Heart left ventricle (tissue), 16 donors: ENCODE measurements around the gene CNTNAP4. TPM values are rescaled to one million over a fixed set of nuclear protein-coding genes. Genes with fewer than 3 reads are reported as not detected.

Experiments used
- ATAC-seq, 4 donors: fragments of 200-7000 bp; cut with Tn5 transposase; one replicate each; pipeline ENCODE4 v1.9.1; 2020 to 2022; ENCODE audit warnings: moderate library complexity in 4 of 4, mild to moderate bottlenecking in 3 of 4, moderate number of reproducible peaks in 1 of 4
- DNase-seq, 5 donors: peaks; one replicate each; pipeline ENCODE4 v3.0.0-alpha.2; 2020
- H3K27ac ChIP-seq, 12 donors: fragments of 200-600 bp; sonication (generic) in 4 of 12; one replicate each; pipeline versions ENCODE4 v1.5.0 to v1.8.0; 2016 to 2022; ENCODE audit warnings: mild to moderate bottlenecking in 2 of 12
- H3K27me3 ChIP-seq, 9 donors: fragments of 200-600 bp; sonication (generic) in 2 of 9; one replicate each; pipeline versions ENCODE4 v1.5.1 to v1.8.0; 2016 to 2022; ENCODE audit warnings: mild to moderate bottlenecking in 3 of 9
- H3K36me3 ChIP-seq, 9 donors: fragments of 200-600 bp; sonication (generic) in 2 of 9; one replicate each; pipeline versions ENCODE4 v1.5.0 to v1.8.0; 2018 to 2022; ENCODE audit warnings: mild to moderate bottlenecking in 2 of 9
- H3K4me1 ChIP-seq, 12 donors: fragments of 200-600 bp; sonication (generic) in 4 of 12; one replicate each; pipeline versions ENCODE4 v1.5.0 to v1.8.0; 2016 to 2022; ENCODE audit warnings: mild to moderate bottlenecking in 3 of 12
- H3K4me3 ChIP-seq, 12 donors: fragments of 200-600 bp; sonication (generic) in 4 of 12; one replicate each; pipeline versions ENCODE4 v1.5.0 to v1.8.0; 2017 to 2022; ENCODE audit warnings: mild to moderate bottlenecking in 9 of 12, moderate library complexity in 4 of 12
- H3K9me3 ChIP-seq, 12 donors: fragments of 200-600 bp; sonication (generic) in 4 of 12; one replicate each; pipeline versions ENCODE4 v1.5.0 to v1.8.0; 2016 to 2022; ENCODE audit warnings: mild to moderate bottlenecking in 1 of 12
- CTCF ChIP-seq, 12 donors: fragments of 200-600 bp; sonication (generic) in 4 of 12; IDR thresholded peaks; one replicate each; pipeline versions ENCODE4 v1.5.0 to v1.8.0; 2018 to 2022; ENCODE audit warnings: antibody characterized with exemption in 12 of 12, mild to moderate bottlenecking in 5 of 12
- POLR2A ChIP-seq, 2 donors: fragments of 450-650 bp; IDR thresholded peaks; one replicate each; pipeline ENCODE4 v1.6.1; 2017; ENCODE audit warnings: antibody characterized with exemption in 2 of 2, mild to moderate bottlenecking in 2 of 2, moderate library complexity in 2 of 2
- WGBS, 4 donors: extraction: QIAGEN DNeasy Blood & Tissue Kit in 2 of 4; methylation state at CpG; one replicate each; pipeline versions ENCODE4 v1.1.5 to v1.1.7; 2013 to 2018; 5-methylcytosine and 5-hydroxymethylcytosine counted together
- intact Hi-C, 10 donors: fragments of 100-400 bp; cut with DNase I; formaldehyde crosslinking; loops; one replicate each; pipeline versions ENCODE4 v1.11.1 to v1.14.2; 2022
- polyA plus RNA-seq, 2 donors: library from polyadenylated mRNA; stranded (reverse); fragments of 200-250 nt; gene quantifications; one replicate each; pipeline ENCODE4 v1.2.3, GENCODE V29; 2013
- total RNA-seq, 9 donors: library from RNA; depleted of rRNA in 2 of 9; stranded (reverse); fragments of >200 nt in 2 of 9; fragmentation: NEBNext Ultra II Directional in 3 of 9; extraction: Animal tissue kit (Norgen Biotek cat#: 25700) in 3 of 9; gene quantifications; one replicate each; pipeline versions ENCODE4 v1.1.0 to v1.2.4, GENCODE V29; 2016 to 2023
- donor health status: ischemic (EF 13 %, LVEDD 7.1; RV severe dilation, severe dysfunction).
- donor health status: healthy with polysubstance abuse.
- donor health status: DM: no; HTN: yes; CAD: no.
- donor health status: DM: no; HTN: no; CAD: no.
- donor health status: ischemic (EF 25% LVEDD 6.9; RV normal size, moderate dysfunction).
- donor health status: ischemic (EF 25% LVEDD 5.7; RV mildly dilated, moderate dysfunction).
- donor health status: healthy.
- donor health status: DM: yes; HTN: yes; CAD: no.
- donor health status: ischemic (EF 35%, LVEDD 5.7; RV mildly dilated, moderate dysfunction).
- donor health status: nonischemic (EF 11% LVEDD 7.7; RV severe dilation, severe dysfunction).
- donor health status: DM: yes; HTN: yes; CAD: no.
- donor health status: PGD.
- donor health status: ischemic (EF 29% LVEDD 5.4; RV normal size, mild dysfunction).
- donor health status: nonischemic (EF 23%, LVEDD 6.1; RV moderate dilation, normal function).

Gene CNTNAP4
- total and polyA plus RNA-seq, 11 donors, result not detected

GRCh38 chr16:76474048-76474447 is 196.8 kb downstream of the CNTNAP4 start:
- no peaks in the 10 kb centered on the region for H3K27me3 ChIP-seq
- no peaks in the 10 kb centered on the region for H3K4me1 ChIP-seq
- H3K4me3 ChIP-seq, result no peak overlapping the region
- no peak for TF ChIP-seq POLR2A (IDR thresholded peaks at IDR 0.05)
- no peak for ATAC-seq
- intact Hi-C loops, result no loop called here
- H3K27ac ChIP-seq, result no peak overlapping the region
- H3K9me3 ChIP-seq, result peaks cover 0 to 4% (median 0%) of the 10 kb centered on the region in 12 donors
- DNase-seq, result no peak
- no peaks in the 10 kb centered on the region for H3K36me3 ChIP-seq
- 49 to 62% (median 57%) methylated on average over 2 of the region's 2 CpGs for WGBS, 4 donors

- intact Hi-C loops, result no loop called here
- H3K36me3 ChIP-seq, result no peaks in the 10 kb centered on the region
- no peak overlapping the region for H3K27ac ChIP-seq
- H3K4me3 ChIP-seq, result no peak overlapping the region
- TF ChIP-seq POLR2A (IDR thresholded peaks at IDR 0.05) (no peak), CTCF (IDR thresholded peaks at IDR 0.05) (no peak)
- H3K9me3 ChIP-seq, result no peaks in the 10 kb centered on the region
- WGBS, 4 donors, result 69 to 76% (median 75%) methylated on average over 4 of the region's 4 CpGs
- peaks cover 0 to 4% (median 0%) of the 10 kb centered on the region in 9 donors for H3K27me3 ChIP-seq
- no peaks in the 10 kb centered on the region for H3K4me1 ChIP-seq
- ATAC-seq (no peak), DNase-seq (no peak)
Measured at GRCh38 chr16:76478105-76478504, 200.9 kb downstream of the CNTNAP4 start.

DNA sequence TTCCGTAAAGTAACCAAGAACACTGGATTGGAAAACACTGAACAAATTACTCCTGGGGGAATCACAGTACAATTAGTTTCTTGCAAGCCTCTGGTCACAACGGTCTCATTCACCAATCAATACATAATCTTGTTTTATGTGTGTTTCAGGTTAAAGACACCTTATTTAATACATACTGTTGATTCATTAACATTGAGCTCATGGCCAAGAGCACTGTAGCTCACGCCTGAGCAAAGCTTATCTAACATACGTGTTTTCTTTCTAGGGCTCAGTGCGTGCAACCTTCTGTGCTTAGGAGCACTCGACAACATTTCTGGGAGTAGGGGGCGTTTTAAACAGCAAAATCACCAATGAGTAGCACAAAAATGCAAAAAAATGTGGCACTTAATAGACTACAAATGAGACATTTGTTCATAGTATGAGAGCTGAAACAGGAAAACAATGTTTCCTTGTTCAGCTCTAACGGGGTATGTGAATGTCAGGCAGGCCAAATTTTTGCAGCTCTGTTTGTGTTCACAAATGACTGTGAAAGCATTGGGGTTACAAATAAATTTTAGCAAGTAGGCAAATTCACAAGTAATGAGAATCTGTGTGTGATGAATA is 206.2 kb downstream of the CNTNAP4 start:
- ATAC-seq (no peak), DNase-seq (no peak)
- WGBS, 4 donors, result 63 to 65% (median 64%) methylated on average over 8 of the region's 8 CpGs
- intact Hi-C loops, result no loop called here
- Histone ChIP-seq H3K27ac (no peak overlapping the region), H3K9me3 (no peaks in the 10 kb centered on the region), H3K27me3 (peaks cover 0 to 7% (median 0%) of the 10 kb centered on the region in 9 donors), H3K4me1 (no peaks in the 10 kb centered on the region), H3K4me3 (no peak overlapping the region), H3K36me3 (no peaks in the 10 kb centered on the region)
- TF ChIP-seq POLR2A (IDR thresholded peaks at IDR 0.05) (no peak), CTCF (IDR thresholded peaks at IDR 0.05) (no peak)

DNA sequence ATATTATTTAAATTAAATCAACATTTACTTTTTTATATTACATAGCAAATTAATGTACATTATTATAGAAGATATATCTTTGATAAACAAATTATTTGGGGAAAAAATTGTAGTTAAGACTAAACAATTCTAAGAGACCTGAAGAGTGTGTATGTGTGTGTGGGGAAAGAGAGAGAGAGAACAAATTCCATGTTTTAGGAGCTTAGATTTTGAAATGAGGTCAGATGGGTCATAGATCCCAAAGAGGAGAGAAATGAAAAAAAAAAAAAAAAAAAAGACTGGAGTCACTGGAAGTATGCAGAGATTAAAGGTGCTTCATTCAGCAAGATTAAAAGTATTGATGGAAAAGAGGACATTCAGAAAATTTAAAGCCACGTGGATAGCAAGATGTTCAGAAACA is 206.8 kb downstream of the CNTNAP4 start:
- ATAC-seq (no peak), DNase-seq (no peak)
- Histone ChIP-seq H3K9me3 (no peaks in the 10 kb centered on the region), H3K4me1 (no peaks in the 10 kb centered on the region), H3K36me3 (no peaks in the 10 kb centered on the region), H3K4me3 (no peak overlapping the region), H3K27ac (no peak overlapping the region), H3K27me3 (peaks cover 0 to 7% (median 0%) of the 10 kb centered on the region in 9 donors)
- TF ChIP-seq CTCF (IDR thresholded peaks at IDR 0.05), result no peak
- no peak for TF ChIP-seq POLR2A (IDR thresholded peaks at IDR 0.05)
- WGBS, 4 donors, result 36 to 56% (median 51%) methylated on average over 1 of the region's 1 CpG
- intact Hi-C loops, result no loop called here

- ATAC-seq (no peak), DNase-seq (no peak)
- Histone ChIP-seq H3K27ac (no peak overlapping the region), H3K4me3 (no peak overlapping the region), H3K36me3 (no peaks in the 10 kb centered on the region), H3K27me3 (peaks cover 0 to 3% (median 0%) of the 10 kb centered on the region in 9 donors), H3K4me1 (no peaks in the 10 kb centered on the region), H3K9me3 (no peaks in the 10 kb centered on the region)
- intact Hi-C loops, result no loop called here
- TF ChIP-seq POLR2A (IDR thresholded peaks at IDR 0.05) (no peak), CTCF (IDR thresholded peaks at IDR 0.05) (no peak)
- 71 to 85% (median 79%) methylated on average over 1 of the region's 1 CpG for WGBS, 4 donors
Measured at GRCh38 chr16:76486740-76487139, 209.5 kb downstream of the CNTNAP4 start.
